Liver (tissue), 9 donors: ENCODE data around the gene TMEM200A. TPM values are rescaled to one million over a fixed set of nuclear protein-coding genes. Genes with fewer than 3 reads are reported as not detected.

Source experiments
- DNase-seq: peaks from one replicate; pipeline ENCODE4 v3.0.0-alpha.2; 2017; ENCODE audit warnings: low spot score
- H3K27ac ChIP-seq, 2 donors: one replicate each; pipeline ENCODE4 v1.7.0; 2013; ENCODE audit warnings: inconsistent platforms in 2 of 2, low read length in 2 of 2, control low read depth in 1 of 2, low read depth in 1 of 2, mild to moderate bottlenecking in 1 of 2
- H3K27me3 ChIP-seq, 4 donors: one replicate each; pipeline versions ENCODE4 v1.6.1 to v1.7.0; 2013; ENCODE audit warnings: low read length in 3 of 4, inconsistent platforms in 1 of 4, mild to moderate bottlenecking in 1 of 4, moderate library complexity in 1 of 4; ENCODE audit not compliant: control insufficient read depth in 4 of 4, insufficient read depth in 4 of 4
- H3K36me3 ChIP-seq, 4 donors: one replicate each; pipeline versions ENCODE4 v1.6.1 to v1.7.0; 2013; ENCODE audit warnings: low read length in 3 of 4, mild to moderate bottlenecking in 3 of 4, low read depth in 1 of 4, moderate library complexity in 1 of 4; ENCODE audit not compliant: control insufficient read depth in 4 of 4, insufficient read depth in 3 of 4
- H3K4me1 ChIP-seq, 4 donors: one replicate each; pipeline versions ENCODE4 v1.6.1 to v1.7.0; 2013; ENCODE audit warnings: low read length in 3 of 4, mild to moderate bottlenecking in 3 of 4, moderate library complexity in 1 of 4; ENCODE audit not compliant: control insufficient read depth in 4 of 4, insufficient read depth in 4 of 4
- H3K4me3 ChIP-seq, 3 donors: one replicate each; pipeline versions ENCODE4 v1.6.1 to v1.7.0; 2013; ENCODE audit warnings: low read length in 3 of 3, control low read depth in 1 of 3, low read depth in 1 of 3, mild to moderate bottlenecking in 1 of 3
- H3K9ac ChIP-seq, 2 donors: one replicate each; pipeline ENCODE4 v1.7.0; 2013; ENCODE audit warnings: low read length in 2 of 2, mild to moderate bottlenecking in 2 of 2, moderate library complexity in 2 of 2, control low read depth in 1 of 2, low read depth in 1 of 2
- H3K9me3 ChIP-seq, 4 donors: one replicate each; pipeline versions ENCODE4 v1.6.1 to v1.7.0; 2013; ENCODE audit warnings: low read length in 3 of 4; ENCODE audit not compliant: control insufficient read depth in 4 of 4
- ATF3 ChIP-seq: IDR thresholded peaks from 2 replicates; pipeline ENCODE4 v1.6.1; 2016; ENCODE audit warnings: antibody characterized with exemption
- CTCF ChIP-seq: fragments of 150-350 bp; IDR thresholded peaks from 2 replicates; pipeline ENCODE4 v1.5.1; 2017; ENCODE audit warnings: improper control_type of control experiment, low read depth, low read length; ENCODE audit not compliant: missing input control
- EGR1 ChIP-seq, 2 donors: IDR thresholded peaks; 2 replicates each; pipeline ENCODE4 v1.6.1; 2016 to 2018; ENCODE audit warnings: antibody characterized with exemption in 2 of 2, low read depth in 2 of 2
- FOXA1 ChIP-seq: IDR thresholded peaks from 2 replicates; pipeline ENCODE4 v1.6.1; 2016; ENCODE audit warnings: antibody characterized with exemption
- FOXA2 ChIP-seq: IDR thresholded peaks from 2 replicates; pipeline ENCODE4 v1.6.1; 2016; ENCODE audit warnings: antibody characterized with exemption
- GABPA ChIP-seq, 2 donors: IDR thresholded peaks in 1 of 2; conservative IDR thresholded peaks in 1 of 2; 2 replicates each; pipeline ENCODE4 v1.6.1; 2016; ENCODE audit warnings: antibody characterized with exemption in 2 of 2, mild to moderate bottlenecking in 1 of 2, moderate library complexity in 1 of 2
- HNF4A ChIP-seq, 2 donors: conservative IDR thresholded peaks; 2 replicates each; pipeline ENCODE4 v1.6.1; 2016; ENCODE audit warnings: antibody characterized with exemption in 2 of 2, mild to moderate bottlenecking in 2 of 2
- HNF4G ChIP-seq: IDR thresholded peaks from 2 replicates; pipeline ENCODE4 v1.6.1; 2016; ENCODE audit warnings: antibody characterized with exemption
- JUND ChIP-seq, 2 donors: IDR thresholded peaks; 2 replicates each; pipeline ENCODE4 v1.6.1; 2016; ENCODE audit warnings: antibody characterized with exemption in 2 of 2
- MAX ChIP-seq: IDR thresholded peaks from 2 replicates; pipeline ENCODE4 v1.6.1; 2016; ENCODE audit warnings: antibody characterized with exemption
- NR2F2 ChIP-seq: IDR thresholded peaks from 2 replicates; pipeline ENCODE4 v1.6.1; 2016; ENCODE audit warnings: antibody characterized with exemption
- RAD21 ChIP-seq, 2 donors: IDR thresholded peaks; 2 replicates each; pipeline ENCODE4 v1.6.1; 2016; ENCODE audit warnings: antibody characterized with exemption in 2 of 2, mild to moderate bottlenecking in 2 of 2
- REST ChIP-seq: IDR thresholded peaks from 2 replicates; pipeline ENCODE4 v1.6.1; 2016; ENCODE audit warnings: antibody characterized with exemption, mild to moderate bottlenecking
- RXRA ChIP-seq, 2 donors: IDR thresholded peaks; 2 replicates each; pipeline ENCODE4 v1.6.1; 2017 to 2018; ENCODE audit warnings: antibody characterized with exemption in 2 of 2, mild to moderate bottlenecking in 1 of 2
- SP1 ChIP-seq: IDR thresholded peaks from 2 replicates; pipeline ENCODE4 v1.6.1; 2018; ENCODE audit warnings: antibody characterized with exemption, mild to moderate bottlenecking
- TAF1 ChIP-seq: conservative IDR thresholded peaks from 2 replicates; pipeline ENCODE4 v1.6.1; 2016; ENCODE audit warnings: antibody characterized with exemption, mild to moderate bottlenecking
- YY1 ChIP-seq: IDR thresholded peaks from 2 replicates; pipeline ENCODE4 v1.6.1; 2016; ENCODE audit warnings: antibody characterized with exemption, mild to moderate bottlenecking
- ZBTB33 ChIP-seq: IDR thresholded peaks from 2 replicates; pipeline ENCODE4 v1.6.1; 2016; ENCODE audit warnings: antibody characterized with exemption
- WGBS: extraction: QIAGEN DNeasy Blood & Tissue Kit; methylation state at CpG from one replicate; pipeline ENCODE4 v1.1.7; 2013; 5-methylcytosine and 5-hydroxymethylcytosine counted together
- polyA plus RNA-seq, 2 donors: library from polyadenylated mRNA; stranded (reverse) in 1 of 2; unstranded in 1 of 2; fragments of 200-250 nt in 1 of 2; fragments of >200 nt in 1 of 2; fragmentation: Nextera tagmentation in 1 of 2; extraction: Ambion mirVana in 1 of 2; gene quantifications; one replicate each; pipeline versions ENCODE4 v1.2.1 to v1.2.3, GENCODE V29; 2013 to 2015
- total RNA-seq, 2 donors: library from RNA; depleted of rRNA; stranded (reverse); fragments of >200 nt; gene quantifications; one replicate each; pipeline ENCODE4 v1.2.3, GENCODE V29; 2014
- donor health status: healthy.
- donor health status: healthy.
- donor health status: healthy.
- donor health status: healthy.
- donor health status: healthy.

The TMEM200A gene
- total and polyA plus RNA-seq, 4 donors: 0.08 to 0.33 (median 0.09) TPM

GRCh38 chr6:130447374-130447773, 81.6 kb downstream of the TMEM200A start:
- Histone ChIP-seq H3K27me3 (no peaks in the 10 kb centered on the region), H3K4me3 (no peak overlapping the region), H3K9ac (no peak overlapping the region), H3K36me3 (no peaks in the 10 kb centered on the region), H3K4me1 (no peaks in the 10 kb centered on the region), H3K27ac (no peak overlapping the region), H3K9me3 (no peaks in the 10 kb centered on the region)
- TF ChIP-seq JUND (IDR thresholded peaks at IDR 0.05): no peak
- no peak for TF ChIP-seq ATF3
- TF ChIP-seq RAD21 (IDR thresholded peaks at IDR 0.05): no peak
- no peak for TF ChIP-seq SP1
- no peak for TF ChIP-seq TAF1
- TF ChIP-seq MAX: no peak
- TF ChIP-seq HNF4G: no peak
- no peak for TF ChIP-seq EGR1 (IDR thresholded peaks at IDR 0.05; ENCODE audit: low read depth in 2 of 2)
- TF ChIP-seq ZBTB33: no peak
- TF ChIP-seq NR2F2: no peak
- no peak for TF ChIP-seq GABPA (IDR thresholded peaks at IDR 0.05 in 1 of 2, conservative IDR thresholded peaks at IDR 0.05 in 1 of 2)
- no peak for TF ChIP-seq REST
- no peak for TF ChIP-seq CTCF
- no peak for TF ChIP-seq RXRA (IDR thresholded peaks at IDR 0.05)
- no peak for TF ChIP-seq FOXA2
- TF ChIP-seq FOXA1: no peak
- no peak for DNase-seq

- DNase-seq: no peak
- H3K36me3 ChIP-seq: no peaks in the 10 kb centered on the region
- WGBS: 98% methylated on average over 1 of the region's 1 CpG
- H3K27me3 ChIP-seq: no peaks in the 10 kb centered on the region
- no peaks in the 10 kb centered on the region for H3K9me3 ChIP-seq
- H3K9ac ChIP-seq: no peak overlapping the region
- H3K4me3 ChIP-seq: no peak overlapping the region
- no peak overlapping the region for H3K27ac ChIP-seq
- TF ChIP-seq ATF3: no peak
- no peak for TF ChIP-seq GABPA (IDR thresholded peaks at IDR 0.05 in 1 of 2, conservative IDR thresholded peaks at IDR 0.05 in 1 of 2)
- no peak for TF ChIP-seq TAF1
- no peak for TF ChIP-seq EGR1 (IDR thresholded peaks at IDR 0.05; ENCODE audit: low read depth in 2 of 2)
- TF ChIP-seq MAX: no peak
- TF ChIP-seq CTCF: no peak
- TF ChIP-seq YY1: no peak
- TF ChIP-seq FOXA1: no peak
- no peak for TF ChIP-seq HNF4A (conservative IDR thresholded peaks at IDR 0.05)
- H3K4me1 ChIP-seq: no peaks in the 10 kb centered on the region
Measured at GRCh38 chr6:130452336-130452735, 86.5 kb downstream of the TMEM200A start.
